GM20431 (cell line): Measurements from ENCODE around the gene PPA1.
"Not testable (repeated sequence)": the region's sequence is repeated elsewhere in the genome, so short reads cannot be mapped to it uniquely, and the experiment has no call there.

Source experiments
- in situ Hi-C: fragments of 300-500 bp; cut with MseI, MboI; formaldehyde crosslinking; loops from one replicate; pipeline ENCODE4 v1.15.0; 2020; ENCODE audit warnings: low sequenced_read_pairs; ENCODE audit not compliant: unreplicated experiment

PPA1 gene

DNA sequence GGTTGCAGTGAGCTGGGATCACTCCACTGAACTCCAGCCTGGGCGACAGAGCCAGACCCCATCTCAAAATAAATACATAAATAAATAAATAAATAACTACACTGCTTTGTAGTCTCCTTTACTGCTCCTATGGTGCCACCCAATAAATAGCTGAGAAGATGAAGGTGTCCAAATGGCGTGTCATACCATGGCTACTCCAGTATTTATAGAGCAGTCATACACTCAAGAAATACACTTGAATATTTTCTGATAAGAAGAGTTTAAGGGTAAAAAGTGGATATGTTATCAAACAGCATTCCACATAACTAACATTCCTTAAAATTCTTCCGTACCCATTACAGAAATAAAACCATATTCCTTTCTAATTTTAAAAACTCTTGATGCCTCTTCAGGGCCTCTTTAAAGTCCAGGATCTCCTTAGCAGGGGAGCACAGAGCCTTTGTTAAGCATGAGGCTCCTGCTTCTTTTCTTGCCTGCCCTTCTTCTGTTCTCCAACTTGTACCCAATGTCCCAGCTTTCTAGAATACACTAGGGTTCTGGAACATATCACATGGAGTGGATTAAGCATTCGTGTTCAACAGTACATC lies 55.0 kb downstream of the PPA1 start:
- in situ Hi-C loops, result no loop called here

DNA sequence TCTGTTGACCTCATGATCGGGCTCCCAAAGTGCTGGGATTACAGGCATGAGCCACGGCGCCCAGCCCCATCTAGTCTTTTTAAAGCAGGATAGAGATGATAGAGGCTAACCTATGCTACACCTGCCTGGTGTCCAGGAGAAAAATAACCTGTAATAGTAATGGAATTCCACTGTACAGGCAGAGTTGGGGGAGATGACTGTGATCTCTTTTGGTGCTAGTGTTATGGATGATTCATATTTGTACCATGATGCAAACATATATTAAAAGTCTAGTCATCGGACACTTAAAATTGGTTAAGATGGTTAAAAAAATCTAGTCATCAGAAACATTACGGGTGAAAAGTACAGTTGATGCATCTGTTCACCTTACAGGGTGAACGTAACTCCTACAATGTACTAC lies 56.8 kb downstream of the PPA1 start:
- in situ Hi-C loops, result no loop called here

DNA sequence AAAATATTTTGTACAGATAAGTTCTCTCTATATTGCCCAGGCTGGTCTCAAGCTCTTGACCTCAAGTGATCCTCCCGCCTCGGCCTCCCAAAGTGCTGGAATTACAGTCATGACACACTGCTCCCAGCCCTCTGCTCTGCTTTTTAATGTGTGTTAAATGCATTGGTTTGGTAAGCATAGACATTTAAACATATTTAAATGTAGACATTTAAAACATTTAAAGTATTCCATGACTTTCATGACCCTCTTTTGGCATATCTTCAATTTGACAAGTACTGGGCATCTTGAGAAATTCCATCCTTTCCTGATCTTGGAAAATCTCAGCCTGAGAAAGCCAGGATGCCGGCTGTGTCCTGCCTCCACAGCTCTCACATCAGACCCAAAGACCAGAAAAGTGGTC lies 57.7 kb downstream of the PPA1 start:
- in situ Hi-C loops, result no loop called here

DNA sequence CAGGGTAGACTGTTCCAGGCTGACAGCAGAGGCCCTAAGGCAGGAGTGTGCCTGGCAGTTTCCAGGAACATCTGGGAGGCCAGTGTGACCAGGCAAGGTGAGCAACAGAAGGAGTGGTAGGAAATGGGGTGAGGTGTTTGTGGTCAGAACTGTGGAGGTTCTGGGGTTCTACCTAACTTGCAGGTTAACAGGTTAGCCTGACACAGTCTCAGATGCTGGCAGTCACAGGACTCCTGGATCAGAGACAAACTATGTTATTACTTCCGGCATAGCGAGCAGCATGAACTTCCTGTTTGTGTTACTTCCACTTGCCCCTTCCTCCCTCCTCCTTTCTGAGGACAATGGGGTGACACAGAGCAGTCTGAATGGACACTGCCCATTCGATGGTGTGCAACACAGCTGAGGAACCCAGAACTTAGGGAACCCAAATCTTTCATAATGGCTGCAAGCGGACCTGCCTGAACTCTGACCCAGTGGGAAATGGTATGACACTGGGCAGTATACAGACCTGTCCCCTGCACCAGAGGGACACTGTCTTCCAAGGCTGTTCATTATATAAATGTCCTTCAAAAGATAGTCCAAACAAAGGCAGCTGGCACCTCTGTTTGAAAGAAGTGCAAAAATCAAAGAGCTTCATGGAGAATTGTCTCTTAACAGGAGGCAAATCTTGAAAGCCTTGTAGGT lies 59.0 kb downstream of the PPA1 start:
- in situ Hi-C loops, result no loop called here

DNA sequence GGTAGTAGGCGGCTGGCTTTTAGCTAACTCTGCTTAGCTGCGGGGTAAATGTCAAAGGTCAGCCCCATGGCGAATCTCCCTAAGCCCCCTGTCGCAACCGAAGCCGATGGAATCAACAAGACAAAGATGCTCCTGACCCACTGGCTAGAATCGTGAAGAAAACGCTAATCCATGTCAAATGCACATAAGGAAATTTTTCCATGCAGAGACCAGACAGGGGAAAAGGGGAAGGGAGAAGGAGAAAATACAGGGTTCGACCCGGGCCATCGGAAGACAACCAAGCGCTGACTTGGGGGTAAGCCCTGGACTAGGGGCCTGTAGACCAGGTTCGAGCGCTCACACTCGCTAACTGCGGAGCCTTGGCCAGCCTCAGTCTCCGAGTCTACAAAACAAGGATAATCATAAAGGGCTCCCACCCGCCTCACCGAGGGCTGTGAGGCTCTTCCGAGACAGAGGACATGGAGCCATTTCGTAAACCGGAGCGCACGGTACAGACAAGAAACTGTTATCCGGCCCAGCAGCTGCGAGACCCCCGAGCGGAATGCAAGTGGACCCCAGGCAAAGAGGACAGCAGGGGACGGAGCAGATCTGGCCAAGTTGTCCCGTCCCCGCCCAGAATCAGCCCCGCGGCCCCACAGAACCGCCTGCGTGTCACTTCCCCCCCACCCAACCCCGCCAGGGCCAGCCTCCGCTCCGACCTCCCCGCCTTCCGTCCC lies 63.4 kb downstream of the PPA1 start:
- in situ Hi-C loops, result no loop called here

DNA sequence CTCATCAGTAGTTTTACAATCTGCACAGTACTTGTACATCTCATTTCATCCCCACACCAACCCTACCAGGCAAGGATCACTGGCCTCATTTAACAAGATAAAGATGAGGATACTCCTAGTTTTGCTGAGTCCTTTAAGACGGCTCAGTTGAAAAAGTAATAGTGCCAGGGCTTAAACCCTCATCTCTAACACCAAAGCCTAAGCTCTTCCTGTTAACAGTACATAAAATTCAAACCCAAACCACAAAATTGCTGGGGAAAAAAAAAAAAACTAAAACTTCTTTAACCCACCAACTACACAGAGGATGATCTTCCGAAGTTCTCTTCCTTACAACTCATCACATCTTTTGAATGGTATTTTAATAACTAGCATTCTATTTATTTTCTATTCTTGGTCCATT lies 64.2 kb downstream of the PPA1 start:
- in situ Hi-C loops, result no loop called here

DNA sequence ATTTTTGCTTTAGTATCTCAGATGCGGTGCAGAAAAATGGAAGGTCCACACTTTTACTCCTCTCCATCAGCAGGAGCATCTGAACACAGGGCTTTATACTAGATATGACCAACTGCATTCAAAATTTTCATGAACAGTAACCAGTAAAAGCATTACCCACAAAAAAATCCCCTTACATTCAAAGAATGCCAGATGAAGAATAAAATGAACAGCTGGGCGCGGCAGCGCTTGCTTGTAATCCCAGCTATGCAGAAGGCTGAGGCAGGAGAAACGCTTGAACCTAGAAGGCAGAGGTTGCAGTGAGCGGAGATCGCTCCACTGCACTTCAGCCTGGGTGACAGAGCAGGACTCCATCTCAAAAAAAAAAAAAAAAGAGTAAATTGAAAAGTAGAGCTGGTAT lies 66.0 kb downstream of the PPA1 start:
- in situ Hi-C loops, result no loop called here

DNA sequence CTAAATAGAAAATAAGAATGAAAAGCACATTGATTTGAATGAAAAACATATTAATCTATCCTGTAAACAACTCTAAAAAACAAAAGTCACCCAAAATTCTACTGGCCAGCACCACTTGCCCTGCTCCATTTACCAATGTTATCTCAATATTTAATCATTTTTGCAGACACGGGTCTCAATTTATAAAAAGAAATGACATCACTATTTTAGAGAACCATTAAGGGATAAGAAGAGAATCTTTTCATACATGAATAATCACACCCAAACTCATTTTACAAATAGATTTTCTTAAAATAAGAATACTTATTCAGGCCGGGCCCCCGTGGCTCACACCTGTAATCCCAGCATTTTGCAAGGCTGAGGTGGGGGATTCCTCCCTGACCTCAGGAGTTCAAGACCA lies 66.8 kb downstream of the PPA1 start:
- in situ Hi-C loops, result no loop called here

DNA sequence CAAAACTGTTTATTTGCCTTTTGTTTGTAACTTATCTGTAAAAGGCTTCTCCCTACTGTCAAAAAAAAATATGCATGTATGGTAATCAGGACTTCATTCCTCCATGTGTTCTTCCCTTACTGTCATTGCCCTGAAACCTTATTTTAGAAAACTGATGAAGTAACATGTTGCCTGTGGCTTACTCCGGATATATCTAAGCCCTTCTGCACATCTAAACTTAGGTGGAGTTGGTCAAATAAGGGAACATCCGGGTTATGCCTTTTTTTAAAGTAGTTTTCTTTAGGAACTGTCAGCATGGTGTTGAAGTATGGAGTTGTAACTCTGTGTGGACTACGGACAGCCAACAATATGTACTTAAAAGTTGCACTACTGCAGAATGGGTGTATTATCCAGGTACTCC lies 69.1 kb downstream of the PPA1 start:
- in situ Hi-C loops, result no loop called here

DNA sequence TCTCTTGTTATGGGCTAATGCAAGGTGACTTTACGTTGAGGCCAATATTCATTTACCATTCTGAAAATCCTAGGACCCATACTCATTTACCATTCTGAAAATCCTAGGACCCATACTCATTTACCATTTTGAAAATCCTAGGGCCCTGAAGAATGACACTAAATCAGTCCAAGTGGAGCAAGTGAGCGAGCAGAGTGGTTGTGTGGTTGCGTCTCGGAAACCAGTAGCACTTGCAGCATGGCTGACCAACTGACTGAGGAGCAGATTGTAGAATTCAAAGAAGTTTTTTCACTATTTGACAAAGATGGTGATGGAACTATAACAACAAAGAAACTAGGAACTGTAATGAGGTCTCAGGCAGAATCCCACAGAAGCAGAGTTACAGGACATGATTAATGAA lies 69.8 kb downstream of the PPA1 start:
- in situ Hi-C loops, result no loop called here

DNA sequence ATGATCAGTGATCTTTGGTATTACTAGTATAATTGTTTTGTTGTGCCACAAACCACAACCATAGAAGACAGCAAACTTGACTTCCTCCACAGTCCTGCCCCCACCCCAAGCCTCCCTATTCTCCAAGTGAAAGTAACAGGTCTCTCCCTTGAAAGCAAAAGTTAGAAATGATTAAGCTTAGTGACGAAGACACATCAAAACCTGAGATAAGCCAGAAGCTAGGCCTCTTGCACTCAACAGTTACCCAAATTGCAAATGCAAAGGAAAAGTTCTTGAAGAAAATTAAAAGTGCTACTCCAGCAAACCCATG lies 70.4 kb downstream of the PPA1 start:
- in situ Hi-C loops, result no loop called here

DNA sequence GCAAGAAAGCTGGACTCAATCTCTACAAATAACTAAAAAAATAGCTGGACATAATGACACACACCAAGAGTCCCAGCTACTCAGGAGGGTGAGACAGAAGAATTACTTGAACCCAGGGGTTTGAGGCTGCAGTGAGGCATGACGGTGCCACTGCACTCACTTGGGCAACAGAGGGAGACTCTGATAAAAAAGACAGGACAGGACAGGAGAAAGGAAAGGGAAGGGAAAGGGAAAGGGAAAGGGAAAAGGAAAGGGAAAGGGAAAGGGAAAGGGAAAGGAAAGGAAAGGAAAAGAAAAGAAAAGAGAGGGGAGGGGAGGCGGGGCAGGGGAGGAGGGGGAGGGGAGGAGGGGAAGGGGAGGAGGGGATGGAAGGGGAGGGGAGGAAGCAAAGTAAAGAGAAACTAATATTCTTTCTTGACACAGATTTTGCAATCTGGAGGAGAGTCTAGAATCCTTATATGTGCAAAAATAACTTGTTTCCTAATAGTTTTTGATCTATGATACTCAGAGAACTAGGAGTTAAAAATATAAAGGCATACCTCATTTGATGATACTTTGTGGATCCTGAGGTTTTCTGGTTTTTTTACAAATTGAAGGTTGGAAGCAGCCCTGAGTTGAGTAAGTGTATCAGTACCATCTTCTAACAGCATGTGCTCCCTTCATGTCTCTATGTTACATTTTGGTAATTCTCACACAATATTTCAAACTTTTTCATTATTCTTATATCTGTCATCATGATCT lies 70.9 kb downstream of the PPA1 start:
- in situ Hi-C loops, result no loop called here

DNA sequence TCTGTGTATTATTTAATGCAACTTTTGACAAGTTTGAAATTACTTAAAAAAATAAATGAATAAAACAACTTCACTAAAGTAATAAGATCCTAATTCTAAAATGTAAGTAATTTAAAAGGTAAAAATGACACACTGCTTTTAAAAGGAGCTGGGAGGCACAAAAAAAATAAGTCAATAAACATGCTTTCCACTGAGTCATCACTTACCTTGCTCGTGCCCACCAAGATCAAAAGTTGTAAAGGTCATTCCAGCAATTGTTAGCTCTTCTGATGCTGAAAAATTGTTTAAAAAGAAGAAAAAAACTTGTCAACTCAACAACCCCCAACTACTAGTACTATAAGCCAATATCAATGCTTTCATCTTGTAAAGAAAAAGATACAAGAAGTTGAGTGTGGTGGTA lies 72.4 kb downstream of the PPA1 start:
- in situ Hi-C loops, result no loop called here

DNA sequence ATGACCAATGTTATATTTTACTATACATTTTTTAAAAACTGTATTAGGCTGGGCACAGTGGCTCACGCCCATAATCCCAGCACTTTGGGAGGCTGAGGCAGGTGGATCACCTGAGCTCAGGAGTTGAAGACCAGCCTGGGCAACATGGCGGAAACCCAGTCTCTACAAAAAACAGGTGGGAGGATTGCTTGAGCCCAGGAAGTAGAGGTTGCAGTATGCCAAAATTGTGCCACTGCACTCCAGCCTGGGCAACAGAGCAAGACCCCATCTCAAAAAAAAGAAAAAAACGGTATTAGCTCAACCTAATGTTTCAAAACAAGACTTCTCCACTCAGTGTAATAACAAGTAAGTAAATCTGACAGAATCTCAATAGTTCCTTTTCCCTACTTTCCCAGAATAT lies 73.9 kb downstream of the PPA1 start:
- in situ Hi-C loops, result not testable (repeated sequence)

DNA sequence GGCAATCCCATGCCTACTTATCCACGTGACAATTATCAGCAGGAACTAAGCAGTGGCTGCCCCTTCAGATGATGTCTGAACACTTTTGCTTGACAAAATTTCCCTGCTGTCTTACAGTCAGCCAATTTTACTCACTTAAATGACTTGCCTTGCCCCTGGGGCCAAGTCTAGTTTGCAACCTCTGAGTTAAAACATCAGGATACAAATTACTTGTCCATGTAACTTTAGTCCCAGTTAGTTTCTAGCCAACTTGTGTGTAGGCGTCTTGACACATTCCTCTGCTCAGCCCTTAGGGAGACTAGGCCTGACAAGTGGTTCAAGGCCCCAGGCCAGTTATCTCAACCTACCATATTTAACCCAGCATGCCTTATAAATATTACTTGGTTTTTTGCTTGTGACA lies 75.1 kb downstream of the PPA1 start:
- in situ Hi-C loops, result no loop called here

DNA sequence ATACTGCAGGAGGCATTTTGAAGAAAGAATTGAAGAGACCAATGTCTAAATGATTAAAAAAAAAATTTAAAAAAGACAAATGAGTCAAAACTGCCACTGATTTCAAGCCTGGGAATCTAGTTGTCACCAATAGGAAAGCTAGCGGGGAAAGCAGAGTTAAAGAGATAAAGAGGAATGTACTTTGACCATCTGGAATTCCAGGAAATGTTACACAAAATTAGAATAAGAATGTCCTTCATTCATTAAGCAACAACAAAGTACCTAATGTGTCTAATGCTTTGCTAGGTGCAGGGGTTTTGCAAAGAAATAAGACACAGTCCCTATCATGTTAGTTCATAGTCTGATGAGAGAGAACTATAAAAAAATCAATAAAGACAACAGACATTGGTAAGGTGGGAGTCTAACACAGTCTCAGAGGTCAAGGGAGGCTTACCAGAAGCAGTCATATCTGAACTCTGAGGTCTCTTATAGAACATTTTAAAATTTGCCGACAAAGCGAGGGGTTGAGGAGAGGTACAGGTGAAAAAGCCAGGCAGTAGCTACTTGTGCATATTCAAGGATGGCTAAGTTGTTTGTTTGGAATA lies 77.9 kb downstream of the PPA1 start:
- in situ Hi-C loops, result no loop called here
